GM18861 (cell line): ENCODE data around the gene RNU11.
"Not testable (repeated sequence)": the region's sequence is repeated elsewhere in the genome, so short reads cannot be mapped to it uniquely, and the experiment has no call there.

Experiments
- ATAC-seq: cut with Tn5 transposase; IDR thresholded peaks from one replicate; pipeline ENCODE4 v1.9.1; 2021; ENCODE audit not compliant: unreplicated experiment

The RNU11 gene

GRCh38 chr1:28656335-28656734, 7.9 kb downstream of the RNU11 start:
- no peak for ATAC-seq

- no peak for ATAC-seq
These were observed 15.6 kb downstream of the RNU11 start for GRCh38 chr1:28663871-28664470.

- ATAC-seq, result no peak
These were observed 18.4 kb downstream of the RNU11 start for GRCh38 chr1:28666806-28667205.

GRCh38 chr1:28668191-28668955, 20.0 kb downstream of the RNU11 start, which contains the start of gene GMEB1:
Gene GMEB1 (plus strand): TSS chr1:28668784. CDS start chr1:28683613, 14,829 bp downstream.
- peak; percentile 66 for ATAC-seq

GRCh38 chr1:28668956-28669723, 20.7 kb downstream of the RNU11 start:
- peak; percentile 37 for ATAC-seq

- ATAC-seq, result no peak
These were observed 22.9 kb downstream of the RNU11 start for GRCh38 chr1:28671254-28671780.

GRCh38 chr1:28672971-28673370, 24.6 kb downstream of the RNU11 start:
- ATAC-seq, result not testable (repeated sequence)

GRCh38 chr1:28675924-28676257, 27.5 kb downstream of the RNU11 start:
- ATAC-seq, result no peak

- no peak for ATAC-seq
These were observed 31.8 kb downstream of the RNU11 start for GRCh38 chr1:28680151-28680550.

GRCh38 chr1:28682840-28683239, 34.4 kb downstream of the RNU11 start:
- no peak for ATAC-seq

GRCh38 chr1:28684937-28685336, 36.5 kb downstream of the RNU11 start:
- no peak for ATAC-seq

- not testable (repeated sequence) for ATAC-seq
These were observed 43.2 kb downstream of the RNU11 start for GRCh38 chr1:28691627-28692026.
